ENCODE results near the gene GAS2L2. TPM values are rescaled to one million over a fixed set of nuclear protein-coding genes. Genes with fewer than 3 reads are reported as not detected.

Gene GAS2L2
- total RNA-seq, 1 experiment from 2014 or later = not detected

- Mint-ChIP-seq H3K36me3 (ENCODE audit: insufficient read depth, unreplicated experiment) (peaks cover 13% of the 10 kb centered on the region), H3K9me3 (ENCODE audit: low read depth, unreplicated experiment) (no peaks in the 10 kb centered on the region), H3K4me1 (ENCODE audit: low read depth, unreplicated experiment) (peaks cover 11% of the 10 kb centered on the region), H3K27me3 (ENCODE audit: unreplicated experiment) (peaks cover 68% of the 10 kb centered on the region), H3K4me3 (ENCODE audit: low read depth, unreplicated experiment) (no peak overlapping the region), H3K27ac (ENCODE audit: unreplicated experiment) (no peak overlapping the region)
- CTCF ChIA-PET = no interaction called here
- intact Hi-C loops (cut with micrococcal nuclease; ENCODE audit: unreplicated experiment) = no loop called here
- no peak for DNase-seq
- no peak for TF ChIP-seq CTCF (IDR thresholded peaks at IDR 0.05; ENCODE audit: unreplicated experiment)
- no TSS peak for BruUV-seq (replicated peaks)
Measured at GRCh38 chr17:35793257-35793656, 40.2 kb upstream of the GAS2L2 start.

- no TSS peak for BruUV-seq (replicated peaks)
- Mint-ChIP-seq H3K4me3 (ENCODE audit: low read depth, unreplicated experiment) (no peak overlapping the region), H3K27ac (ENCODE audit: unreplicated experiment) (no peak overlapping the region), H3K9me3 (ENCODE audit: low read depth, unreplicated experiment) (no peaks in the 10 kb centered on the region), H3K27me3 (ENCODE audit: unreplicated experiment) (peaks cover 54% of the 10 kb centered on the region), H3K4me1 (ENCODE audit: low read depth, unreplicated experiment) (peaks cover 12% of the 10 kb centered on the region), H3K36me3 (ENCODE audit: insufficient read depth, unreplicated experiment) (peaks cover 13% of the 10 kb centered on the region)
- CTCF ChIA-PET = interaction anchor here (1.4 kb wide), 1 partner anchor 25 kb away, joined by 4 read pairs; no protein-coding TSS in a partner anchor
- TF ChIP-seq CTCF (IDR thresholded peaks at IDR 0.05; ENCODE audit: unreplicated experiment) = no peak
- no peak for DNase-seq
- intact Hi-C loops (cut with micrococcal nuclease; ENCODE audit: unreplicated experiment) = no loop called here
Measured at GRCh38 chr17:35791681-35792350, 38.8 kb upstream of the GAS2L2 start.

DNA sequence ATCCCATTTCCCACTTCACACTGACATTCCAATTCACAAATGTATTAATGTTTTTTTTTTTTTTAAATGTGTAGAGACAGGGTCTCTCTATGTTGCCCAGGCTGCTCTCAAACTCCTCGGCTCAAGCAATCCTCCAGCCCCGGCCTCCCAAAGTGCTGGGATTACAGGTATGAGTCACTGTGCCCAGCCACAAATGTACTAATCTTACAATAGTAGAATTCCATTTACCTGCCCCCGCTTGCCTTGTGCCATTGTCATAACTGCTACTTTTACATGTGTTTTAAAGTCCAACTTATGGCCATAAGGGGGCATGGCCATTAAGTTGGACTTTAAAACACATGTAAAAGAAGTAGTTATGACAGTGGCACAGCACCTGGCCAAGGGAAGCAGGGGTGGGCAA is 37.8 kb upstream of the GAS2L2 start:
- no peak overlapping the region for H3K4me3 Mint-ChIP-seq (ENCODE audit: low read depth, unreplicated experiment)
- H3K27ac Mint-ChIP-seq (ENCODE audit: unreplicated experiment) = no peak overlapping the region
- BruUV-seq (replicated peaks) = no TSS peak
- H3K27me3 Mint-ChIP-seq (ENCODE audit: unreplicated experiment) = peaks cover 44% of the 10 kb centered on the region
- TF ChIP-seq CTCF (IDR thresholded peaks at IDR 0.05; ENCODE audit: unreplicated experiment) = no peak
- H3K9me3 Mint-ChIP-seq (ENCODE audit: low read depth, unreplicated experiment) = no peaks in the 10 kb centered on the region
- peaks cover 12% of the 10 kb centered on the region for H3K4me1 Mint-ChIP-seq (ENCODE audit: low read depth, unreplicated experiment)
- DNase-seq = no peak
- CTCF ChIA-PET = no interaction called here
- peaks cover 13% of the 10 kb centered on the region for H3K36me3 Mint-ChIP-seq (ENCODE audit: insufficient read depth, unreplicated experiment)
- intact Hi-C loops (cut with micrococcal nuclease; ENCODE audit: unreplicated experiment) = no loop called here

GRCh38 chr17:35788477-35789368 is 35.7 kb upstream of the GAS2L2 start:
- Mint-ChIP-seq H3K27ac (ENCODE audit: unreplicated experiment) (no peak overlapping the region), H3K9me3 (ENCODE audit: low read depth, unreplicated experiment) (no peaks in the 10 kb centered on the region), H3K4me1 (ENCODE audit: low read depth, unreplicated experiment) (peaks cover 12% of the 10 kb centered on the region), H3K27me3 (ENCODE audit: unreplicated experiment) (peaks cover 23% of the 10 kb centered on the region), H3K36me3 (ENCODE audit: insufficient read depth, unreplicated experiment) (no peaks in the 10 kb centered on the region), H3K4me3 (ENCODE audit: low read depth, unreplicated experiment) (no peak overlapping the region)
- DNase-seq = no peak
- BruUV-seq (replicated peaks) = no TSS peak
- TF ChIP-seq CTCF (IDR thresholded peaks at IDR 0.05; ENCODE audit: unreplicated experiment) = no peak
- intact Hi-C loops (cut with micrococcal nuclease; ENCODE audit: unreplicated experiment) = no loop called here
- CTCF ChIA-PET = interaction anchor here (0.9 to 1.0 kb wide), 2 partner anchors 9 to 19 kb away, joined by 3 read pairs; no protein-coding TSS in a partner anchor
